Fibroblast of skin of scalp (primary cell): ENCODE measurements around the gene NTSR2. TPM values are rescaled to one million over a fixed set of nuclear protein-coding genes. Genes with fewer than 3 reads are reported as not detected.

Experiments used
- DNase-seq: peaks from one replicate; pipeline ENCODE4 v3.0.0-alpha.2; 2013
- polyA plus RNA-seq, 2 experiments: library from polyadenylated mRNA; unstranded; fragments of 120-200 nt; gene quantifications; one replicate each; pipeline ENCODE4 v1.2.1, GENCODE V29; 2013; ENCODE audit not compliant: insufficient read length in 2 of 2

NTSR2 gene, protein sequence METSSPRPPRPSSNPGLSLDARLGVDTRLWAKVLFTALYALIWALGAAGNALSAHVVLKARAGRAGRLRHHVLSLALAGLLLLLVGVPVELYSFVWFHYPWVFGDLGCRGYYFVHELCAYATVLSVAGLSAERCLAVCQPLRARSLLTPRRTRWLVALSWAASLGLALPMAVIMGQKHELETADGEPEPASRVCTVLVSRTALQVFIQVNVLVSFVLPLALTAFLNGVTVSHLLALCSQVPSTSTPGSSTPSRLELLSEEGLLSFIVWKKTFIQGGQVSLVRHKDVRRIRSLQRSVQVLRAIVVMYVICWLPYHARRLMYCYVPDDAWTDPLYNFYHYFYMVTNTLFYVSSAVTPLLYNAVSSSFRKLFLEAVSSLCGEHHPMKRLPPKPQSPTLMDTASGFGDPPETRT
- polyA plus RNA-seq (2013, experiment 1 of 2; ENCODE audit: insufficient read length): not detected
- polyA plus RNA-seq (2013, experiment 2 of 2; ENCODE audit: insufficient read length): not detected

DNA sequence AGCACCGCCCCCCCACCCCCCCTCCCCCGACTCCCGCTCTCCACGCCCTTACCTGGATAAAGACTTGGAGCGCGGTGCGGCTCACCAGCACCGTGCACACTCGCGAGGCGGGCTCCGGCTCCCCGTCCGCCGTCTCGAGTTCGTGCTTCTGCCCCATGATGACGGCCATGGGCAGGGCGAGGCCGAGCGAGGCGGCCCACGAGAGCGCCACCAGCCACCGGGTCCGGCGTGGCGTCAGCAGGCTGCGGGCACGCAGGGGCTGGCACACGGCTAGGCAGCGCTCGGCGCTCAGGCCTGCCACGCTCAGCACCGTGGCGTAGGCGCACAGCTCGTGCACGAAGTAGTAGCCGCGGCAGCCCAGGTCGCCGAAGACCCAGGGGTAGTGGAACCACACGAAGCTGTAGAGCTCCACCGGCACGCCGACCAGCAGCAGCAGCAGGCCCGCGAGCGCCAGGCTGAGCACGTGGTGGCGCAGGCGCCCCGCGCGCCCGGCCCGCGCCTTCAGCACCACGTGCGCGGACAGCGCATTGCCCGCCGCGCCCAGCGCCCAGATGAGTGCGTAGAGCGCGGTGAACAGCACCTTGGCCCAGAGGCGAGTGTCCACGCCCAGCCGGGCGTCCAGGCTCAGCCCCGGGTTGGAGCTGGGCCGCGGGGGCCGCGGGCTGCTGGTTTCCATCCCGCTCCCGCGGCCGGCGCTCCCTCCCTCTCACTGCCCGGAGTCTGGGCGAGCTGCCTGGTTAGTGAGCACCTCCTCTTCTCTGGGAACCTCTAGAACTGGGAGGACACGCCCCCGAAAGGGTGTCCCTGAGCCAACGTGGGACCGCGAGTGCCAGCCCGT is at the start of gene NTSR2:
Gene NTSR2, minus strand, starts transcription at position 742 of the 838 bp plus-strand sequence. Its CDS starts 66 bp downstream, at position 676.
- DNase-seq: peak; percentile 50

DNA sequence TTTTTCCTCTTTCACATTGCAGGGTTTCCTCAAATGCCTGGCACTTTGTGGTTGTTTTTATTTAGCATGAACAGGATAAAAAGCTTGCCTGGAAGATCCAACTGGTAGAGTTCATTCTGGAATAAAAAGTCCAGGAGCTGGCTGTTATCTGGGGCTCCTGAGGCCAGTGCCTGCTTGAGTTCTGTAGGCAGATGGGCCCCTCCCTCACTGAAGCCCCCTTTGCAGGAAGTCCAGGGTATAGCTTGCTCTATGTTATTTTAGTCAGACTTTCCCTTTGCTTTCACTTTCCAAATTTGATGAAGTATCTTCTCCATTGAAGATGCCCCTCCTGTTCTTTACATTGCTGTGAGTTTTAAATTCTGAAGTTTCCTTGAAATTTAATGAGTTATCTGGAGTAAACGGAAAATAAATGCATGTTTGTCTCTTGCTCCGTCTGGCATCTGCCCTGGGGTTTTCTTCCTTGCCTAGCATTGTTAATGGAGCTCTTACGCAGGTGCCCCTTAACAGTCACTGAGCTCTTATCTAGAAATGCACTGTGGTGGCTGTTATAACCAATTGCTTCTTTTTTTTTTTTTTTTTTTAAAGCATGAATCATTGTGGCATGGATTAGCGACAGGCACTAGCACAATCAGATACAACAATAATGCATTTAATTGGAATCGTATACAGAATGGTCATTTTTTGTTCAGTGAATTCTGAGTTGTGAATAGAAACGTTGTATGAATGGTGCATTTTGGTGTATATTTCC is 49.4 kb upstream of the NTSR2 start:
- DNase-seq: no peak

GRCh38 chr2:11718606-11719005 is 48.6 kb upstream of the NTSR2 start:
- no peak for DNase-seq

GRCh38 chr2:11717623-11718022 is 47.6 kb upstream of the NTSR2 start:
- no peak for DNase-seq

GRCh38 chr2:11716689-11717321 is 46.8 kb upstream of the NTSR2 start:
- DNase-seq: peak; percentile 25

DNA sequence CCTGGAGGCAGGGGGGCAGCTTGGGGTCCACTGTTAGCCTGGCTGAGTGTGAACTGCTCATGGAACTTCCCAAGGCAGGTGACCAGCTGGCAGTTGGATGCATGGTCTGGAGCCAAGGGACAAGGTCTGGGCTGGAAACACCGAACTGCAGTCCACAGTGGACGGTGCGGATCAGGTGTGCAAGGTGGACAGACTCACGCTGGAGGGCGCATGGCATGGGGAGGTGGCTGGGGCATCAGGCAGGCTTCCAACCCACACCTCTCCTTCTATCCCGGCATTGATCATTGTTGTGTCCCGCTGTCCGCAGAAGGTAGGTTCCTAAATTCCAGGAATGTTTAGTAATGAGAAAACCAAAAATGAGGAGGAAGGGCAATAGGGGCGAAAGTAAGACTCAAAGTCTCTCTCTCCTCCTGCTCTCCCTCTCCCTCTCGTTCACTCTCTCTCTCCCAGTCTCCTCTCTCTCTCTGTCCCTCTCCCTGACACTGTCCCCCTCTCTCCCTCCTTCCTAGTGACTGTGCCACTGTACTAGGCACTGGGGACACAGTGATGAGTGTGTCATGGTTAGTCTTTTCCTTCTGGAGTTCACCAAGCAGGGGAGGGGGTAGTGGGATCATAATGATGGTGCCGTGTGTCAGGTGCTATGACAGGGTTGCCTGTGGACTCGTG is 46.1 kb upstream of the NTSR2 start:
- no peak for DNase-seq

- DNase-seq: no peak
Measured at GRCh38 chr2:11713815-11714214, 43.8 kb upstream of the NTSR2 start.

DNA sequence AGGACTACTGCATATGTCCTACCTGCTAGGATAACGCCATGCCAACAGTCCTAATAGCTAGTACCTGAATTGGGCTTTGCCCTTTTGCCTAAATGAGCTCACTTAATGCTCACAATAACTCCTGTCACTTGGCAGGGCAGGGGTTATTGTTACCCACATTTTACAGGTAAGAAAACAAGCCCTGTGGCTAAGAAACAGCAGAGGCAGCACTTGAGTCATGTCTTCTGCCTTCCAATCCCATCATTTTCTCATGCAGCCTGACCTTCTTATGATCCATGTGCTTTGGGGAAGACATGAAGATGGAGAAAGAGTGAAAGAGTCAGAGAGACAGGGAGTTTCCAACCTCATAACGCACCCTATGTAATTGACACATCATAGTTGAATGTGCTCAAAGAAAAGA is 42.9 kb upstream of the NTSR2 start:
- DNase-seq: no peak

DNA sequence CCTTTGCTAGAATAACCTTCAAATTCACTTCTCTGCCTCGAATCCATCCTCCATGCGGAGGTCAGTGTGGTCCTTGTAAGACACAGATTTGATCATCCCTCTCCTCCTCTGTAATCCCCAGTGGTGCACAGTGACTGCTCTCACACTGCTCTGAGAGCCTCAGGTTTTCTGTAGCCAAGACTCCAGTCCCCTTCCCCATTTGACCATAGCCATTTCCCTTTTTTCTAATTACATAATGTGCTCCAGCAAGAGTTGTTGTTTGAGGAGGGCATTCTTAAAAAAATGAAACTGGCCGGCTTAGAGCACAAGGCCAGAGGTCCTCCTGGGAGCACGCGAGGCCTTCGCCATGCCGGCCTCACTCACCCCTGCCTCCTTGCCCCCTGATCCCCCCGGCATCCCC is 41.8 kb upstream of the NTSR2 start:
- no peak for DNase-seq

DNA sequence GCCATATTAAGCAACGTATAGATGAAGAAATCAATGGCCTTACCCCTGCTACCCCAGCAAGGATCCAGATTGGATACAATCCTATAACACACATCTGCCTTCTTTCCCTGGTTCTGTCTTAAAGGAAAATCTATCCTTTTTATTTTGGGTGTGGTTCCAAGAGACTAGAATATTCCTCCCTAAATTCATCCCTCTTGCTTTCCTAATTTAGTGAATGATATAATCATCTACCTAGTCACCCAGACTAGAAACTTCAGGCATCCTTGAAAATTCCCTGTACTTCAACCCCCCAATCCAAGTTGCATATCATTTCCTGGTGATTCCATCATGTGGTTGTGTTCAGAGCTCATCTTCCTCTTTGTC is 41.3 kb upstream of the NTSR2 start:
- DNase-seq: no peak

DNA sequence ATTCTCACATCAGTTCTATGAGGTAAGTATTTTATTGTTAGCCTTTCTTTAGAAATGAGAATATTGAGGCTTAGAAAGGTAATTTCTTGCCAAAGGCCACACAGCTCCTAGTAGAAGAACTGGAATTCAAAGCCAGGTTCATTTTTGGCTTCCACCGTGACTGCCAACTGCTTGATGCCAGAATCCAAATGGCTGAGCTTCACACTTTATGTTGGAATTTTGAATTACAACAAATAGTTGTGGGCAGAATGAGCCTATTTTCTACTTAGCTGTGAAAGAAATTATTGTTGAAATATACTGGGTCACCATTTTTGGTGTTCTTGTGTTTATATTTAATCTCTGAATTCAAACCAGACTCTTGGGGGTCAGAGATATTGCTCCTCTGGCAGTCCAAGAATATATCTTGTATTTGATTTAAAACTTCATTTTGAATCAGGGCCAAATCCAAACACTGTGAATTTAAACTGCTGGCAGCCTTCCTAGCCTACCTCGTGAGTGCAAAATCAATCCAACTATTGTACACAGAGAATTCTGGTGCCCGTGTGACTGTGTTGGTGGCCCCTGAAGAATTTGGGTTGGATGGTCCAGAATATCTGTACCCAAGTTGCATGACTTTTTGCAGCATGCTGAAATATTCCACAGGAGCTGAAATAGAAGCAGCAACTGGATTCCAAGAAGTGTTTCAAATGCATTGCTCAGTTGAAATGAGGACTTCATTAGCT is 40.8 kb upstream of the NTSR2 start:
- DNase-seq: peak; percentile 25

DNA sequence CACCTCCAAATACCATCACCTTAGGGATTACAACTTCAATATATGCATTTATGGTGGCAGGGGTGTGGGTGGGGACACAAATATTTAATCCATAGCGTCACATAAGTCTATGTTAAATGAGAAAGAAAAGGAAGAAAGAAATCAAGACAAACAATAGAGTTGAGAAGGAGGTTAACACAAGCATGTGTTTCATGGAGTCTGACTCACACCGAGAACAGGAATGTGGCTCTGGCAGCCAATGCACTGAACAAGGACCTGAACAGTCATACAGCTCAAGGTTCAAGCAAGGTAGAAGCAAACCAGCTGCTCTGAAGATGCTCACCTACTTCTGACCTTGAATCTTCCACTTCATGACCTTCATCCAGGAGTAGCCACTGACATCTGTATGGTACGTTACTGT is 40.2 kb upstream of the NTSR2 start:
- DNase-seq: peak; percentile 73

GRCh38 chr2:11709293-11709692 is 39.3 kb upstream of the NTSR2 start:
- DNase-seq: no peak

GRCh38 chr2:11708106-11708505 is 38.1 kb upstream of the NTSR2 start:
- peak; percentile 62 for DNase-seq

GRCh38 chr2:11705711-11706110 is 35.7 kb upstream of the NTSR2 start:
- DNase-seq: no peak

- DNase-seq: no peak
Measured at GRCh38 chr2:11705063-11705462, 35.1 kb upstream of the NTSR2 start.

GRCh38 chr2:11703700-11704099 is 33.7 kb upstream of the NTSR2 start:
- peak; percentile 68 for DNase-seq

DNA sequence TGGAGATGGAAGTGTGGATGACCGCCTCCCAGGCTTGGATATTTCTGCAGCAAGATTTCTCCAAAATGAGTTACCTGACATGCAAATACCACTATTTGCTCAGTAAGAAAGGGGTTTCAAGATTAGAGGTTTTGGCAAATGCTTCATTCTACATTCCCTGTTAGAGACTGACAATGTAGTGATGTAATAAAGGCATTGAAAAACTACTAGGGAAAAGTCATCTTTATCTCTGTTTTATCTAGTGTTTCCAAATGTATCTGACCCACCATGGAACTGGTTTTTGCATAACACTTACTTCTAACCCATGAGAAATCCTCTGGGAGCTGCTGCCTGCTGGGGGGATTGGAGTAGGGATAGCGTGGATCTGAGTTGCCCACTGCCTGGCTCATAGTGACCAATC is 33.0 kb upstream of the NTSR2 start:
- no peak for DNase-seq

DNA sequence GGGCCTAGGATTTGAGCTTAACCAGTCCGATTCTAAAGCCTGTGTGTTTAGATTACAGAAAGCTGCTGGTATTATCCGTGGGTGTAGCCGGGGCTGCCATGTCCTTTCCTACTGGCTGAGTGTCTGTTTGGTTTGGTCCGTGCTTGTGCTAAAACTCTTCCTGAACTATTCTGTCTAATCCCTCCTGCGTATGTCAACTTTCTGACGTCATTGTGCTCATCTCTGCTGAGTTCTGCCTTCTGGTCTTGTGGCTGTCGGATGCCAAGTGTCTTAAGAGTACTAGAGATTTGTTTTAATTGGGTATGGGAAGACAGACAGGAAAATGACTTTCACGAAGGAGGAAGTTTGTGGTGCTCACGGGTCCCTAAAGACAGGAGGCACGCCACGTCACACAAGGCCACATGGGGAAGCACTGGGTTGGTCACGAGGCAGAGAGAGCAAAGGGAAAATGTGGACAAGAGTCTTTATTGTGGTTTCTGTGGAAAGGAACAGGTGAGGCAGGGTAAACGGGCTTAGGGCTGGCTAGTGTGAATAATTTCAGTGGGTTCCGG is 31.8 kb upstream of the NTSR2 start:
- no peak for DNase-seq

DNA sequence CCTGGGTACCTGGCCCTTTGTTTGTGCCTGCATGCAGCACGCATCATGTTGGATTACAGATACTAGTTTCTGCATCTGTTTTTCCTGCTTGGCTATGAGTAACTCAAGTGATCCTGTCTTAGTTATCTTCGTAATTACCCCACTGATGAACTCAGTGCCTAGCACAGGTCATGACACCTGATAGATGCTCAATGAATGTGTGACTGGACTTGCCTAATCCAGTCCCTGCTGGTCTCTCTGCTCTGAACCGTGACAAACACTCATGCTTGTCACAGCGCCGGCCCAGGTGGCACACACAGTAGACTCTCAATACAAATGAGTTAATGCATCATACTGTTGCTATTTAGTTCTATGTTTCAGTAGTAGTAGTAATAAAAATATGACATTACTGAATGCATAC is 31.2 kb upstream of the NTSR2 start:
- DNase-seq: no peak
